NCI-H82 treated with DMSO at 0.1 percent for 48 hours (cell line): ENCODE results near the gene SLC44A5.
"Not testable (repeated sequence)": the region's sequence is repeated elsewhere in the genome, so short reads cannot be mapped to it uniquely, and the experiment has no call there.

Experiments
- DNase-seq: peaks from one replicate; lab custom pipeline; 2025; ENCODE audit not compliant: unreplicated experiment; lab: John Stamatoyannopoulos, UW

The SLC44A5 gene

DNA sequence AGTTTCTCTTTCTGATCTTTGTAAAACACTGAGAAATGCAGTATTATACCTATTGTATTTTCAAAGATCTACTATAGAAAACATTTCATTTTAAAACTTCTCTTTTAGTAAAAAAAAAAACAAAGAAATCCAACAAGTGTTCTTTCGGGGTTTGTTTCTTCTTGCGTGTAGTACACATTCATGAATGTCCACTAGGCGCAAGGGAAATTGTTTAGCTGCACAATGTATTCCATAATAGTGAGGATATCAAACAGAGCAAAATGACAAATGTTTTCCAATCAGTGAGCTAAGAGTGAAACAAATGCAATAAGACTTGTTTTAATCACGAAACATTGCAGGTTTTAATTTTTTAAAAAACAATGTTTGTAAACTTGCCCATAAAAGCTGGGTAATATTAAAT is 408.2 kb downstream of the SLC44A5 start:
- DNase-seq = no peak

DNA sequence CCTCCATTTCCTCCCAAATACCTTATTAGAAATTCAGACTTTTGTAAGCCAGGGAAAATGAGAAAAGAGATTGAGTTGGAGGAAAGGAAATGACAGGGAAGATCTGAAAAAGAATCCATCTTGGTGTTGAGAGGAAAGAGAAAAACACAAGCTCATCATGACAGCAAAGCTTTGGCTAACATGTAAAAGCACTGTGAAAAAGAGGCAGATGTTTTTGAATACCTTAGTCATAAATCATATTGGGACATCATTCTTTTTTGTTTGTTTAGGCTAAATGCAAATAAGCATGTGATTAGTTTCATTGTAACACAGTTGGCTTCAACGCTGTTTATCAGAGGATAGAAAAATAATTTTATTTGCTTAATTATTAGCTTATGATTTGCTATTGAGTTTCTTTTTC is 412.2 kb downstream of the SLC44A5 start:
- DNase-seq = no peak

DNA sequence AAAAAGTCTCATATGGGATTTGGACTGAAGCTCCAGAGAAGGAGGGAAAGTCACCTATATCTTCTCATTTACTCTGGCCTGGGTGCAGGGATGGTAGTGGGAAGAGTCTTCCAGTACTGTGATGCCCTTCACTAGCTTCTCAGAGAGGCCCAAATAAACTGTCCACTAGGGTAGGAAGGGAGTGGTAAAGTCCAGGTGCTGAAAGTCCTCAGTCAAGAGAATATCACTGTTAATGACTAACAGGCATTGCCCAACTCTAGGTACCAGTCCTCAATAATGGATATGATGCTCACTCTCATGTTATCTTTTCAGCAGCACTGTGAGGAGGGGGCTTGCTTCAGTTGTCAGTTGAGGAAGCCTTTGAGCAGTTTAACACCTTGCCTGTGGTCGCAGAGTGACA is 412.8 kb downstream of the SLC44A5 start:
- no peak for DNase-seq

DNA sequence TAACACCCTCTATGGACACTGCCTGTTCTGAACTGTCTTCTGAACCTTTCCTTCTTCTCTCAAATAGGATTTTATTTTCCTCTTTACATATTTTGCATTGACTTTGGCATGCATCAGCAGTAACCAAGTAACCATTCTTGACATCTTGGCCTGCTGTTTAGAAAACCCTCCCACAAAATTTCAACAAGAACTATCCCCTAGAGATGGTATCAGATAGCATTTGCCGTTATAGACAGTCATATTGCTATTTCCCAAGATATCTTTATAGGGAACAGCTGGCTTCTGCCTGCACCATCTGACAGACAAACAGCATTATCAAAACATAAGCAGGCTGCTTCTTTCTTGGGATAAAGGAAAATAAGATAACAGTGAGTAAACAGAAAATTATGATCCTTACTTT is 422.0 kb downstream of the SLC44A5 start:
- DNase-seq = no peak

DNA sequence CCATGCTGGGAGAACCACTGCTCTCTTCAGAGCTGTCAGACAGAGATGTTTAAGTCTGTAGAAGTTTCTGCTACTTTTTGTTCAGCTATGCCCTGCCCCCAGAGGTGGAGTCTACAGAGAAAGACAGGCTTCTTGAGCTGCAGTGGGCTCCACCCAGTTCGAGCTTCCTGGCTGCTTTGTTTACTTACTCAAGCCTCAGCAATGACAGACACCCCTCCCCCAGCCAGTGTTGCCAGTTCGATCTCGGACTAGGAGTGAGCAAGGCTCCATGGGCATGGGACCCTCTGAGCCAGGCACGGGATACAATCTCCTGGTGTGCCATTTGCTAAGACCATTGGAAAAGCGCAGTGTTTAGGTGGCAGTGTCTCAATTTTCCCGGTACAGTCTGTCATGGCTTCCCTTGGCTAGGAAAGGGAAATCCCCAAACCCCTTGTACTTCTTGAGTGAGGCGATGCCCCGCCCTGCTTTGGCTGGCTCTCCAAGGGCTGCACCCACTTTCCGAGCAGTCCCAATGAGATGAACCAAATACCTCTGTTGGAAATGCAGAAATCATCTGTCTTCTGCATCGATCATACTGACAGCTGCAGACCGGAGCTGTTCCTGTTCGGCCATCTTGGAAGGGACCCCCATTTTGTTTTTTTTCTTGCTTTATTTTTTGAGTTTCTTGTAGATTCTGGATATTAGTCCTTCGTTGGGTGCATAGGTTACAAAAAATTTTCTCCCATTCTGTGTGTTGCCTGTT is 429.5 kb downstream of the SLC44A5 start:
- DNase-seq = not testable (repeated sequence)

DNA sequence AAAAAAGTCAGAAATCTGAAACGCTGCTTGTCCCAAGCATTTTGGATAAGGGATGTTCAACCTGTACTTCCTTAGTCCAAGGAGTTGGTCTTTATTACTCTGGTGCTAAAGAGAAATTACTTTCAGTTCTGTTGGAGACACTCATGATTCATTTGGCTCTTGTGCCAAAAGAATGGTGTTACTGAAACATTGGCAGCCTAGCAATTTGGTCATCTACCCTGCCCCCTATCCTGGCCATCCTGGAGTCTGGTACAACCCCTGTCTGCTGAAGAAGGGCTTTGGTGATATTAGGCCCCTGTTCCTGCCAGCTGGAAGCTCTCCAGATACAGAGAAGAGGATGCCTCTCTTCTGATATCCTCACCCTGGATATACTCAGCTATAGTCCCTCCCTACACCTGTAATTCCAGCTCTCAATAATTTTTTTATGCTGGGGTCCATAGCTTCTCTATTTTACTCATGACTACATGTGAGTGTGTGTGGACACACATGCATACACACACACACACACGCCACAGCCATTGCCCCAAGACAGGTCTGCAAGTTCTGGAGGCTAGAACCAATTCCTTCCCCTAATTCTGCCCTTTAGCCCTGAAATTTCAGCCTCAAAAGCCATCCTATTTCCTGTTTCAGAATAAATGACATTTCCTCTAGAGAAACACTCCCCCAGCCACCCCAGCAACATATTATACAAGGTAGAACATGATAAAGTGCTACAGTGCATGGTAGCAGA is 436.7 kb downstream of the SLC44A5 start:
- no peak for DNase-seq

DNA sequence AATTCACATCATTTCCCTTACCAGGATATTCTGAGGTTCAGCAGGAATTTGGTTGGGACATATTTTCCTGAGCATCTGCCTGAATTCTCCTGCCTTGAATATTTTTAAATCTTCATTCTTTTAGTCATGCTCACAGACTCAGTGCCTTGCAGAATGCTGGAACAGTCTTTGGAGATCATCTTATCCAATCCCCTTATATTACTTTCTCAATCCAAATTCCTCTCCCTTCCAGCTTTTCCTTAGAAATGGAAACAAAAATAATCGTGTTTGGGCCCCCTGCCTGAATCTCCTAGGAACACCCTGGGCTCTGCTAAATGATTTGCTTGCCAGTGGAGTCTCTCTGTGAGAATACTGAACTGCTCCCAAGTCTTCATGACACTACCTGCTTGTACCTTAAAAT is 438.4 kb downstream of the SLC44A5 start:
- DNase-seq = no peak

DNA sequence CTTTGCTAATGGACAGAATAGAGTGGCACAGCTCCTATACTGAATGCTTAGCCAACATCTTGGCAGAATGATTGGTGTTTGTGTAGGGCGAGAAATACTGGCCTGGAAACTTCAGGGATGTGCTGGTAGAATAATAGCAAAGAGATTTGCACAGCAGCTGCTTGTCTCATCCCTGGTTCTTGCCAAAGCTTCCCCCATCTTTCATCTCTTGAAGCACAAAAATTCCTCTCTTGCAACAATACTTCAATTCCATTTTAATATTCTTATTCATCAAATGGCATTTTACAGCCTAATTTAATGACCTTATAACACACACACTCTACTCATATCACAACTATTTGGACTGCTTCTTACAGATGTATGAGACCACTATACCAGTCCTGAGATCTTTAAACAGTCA is 439.0 kb downstream of the SLC44A5 start:
- no peak for DNase-seq

DNA sequence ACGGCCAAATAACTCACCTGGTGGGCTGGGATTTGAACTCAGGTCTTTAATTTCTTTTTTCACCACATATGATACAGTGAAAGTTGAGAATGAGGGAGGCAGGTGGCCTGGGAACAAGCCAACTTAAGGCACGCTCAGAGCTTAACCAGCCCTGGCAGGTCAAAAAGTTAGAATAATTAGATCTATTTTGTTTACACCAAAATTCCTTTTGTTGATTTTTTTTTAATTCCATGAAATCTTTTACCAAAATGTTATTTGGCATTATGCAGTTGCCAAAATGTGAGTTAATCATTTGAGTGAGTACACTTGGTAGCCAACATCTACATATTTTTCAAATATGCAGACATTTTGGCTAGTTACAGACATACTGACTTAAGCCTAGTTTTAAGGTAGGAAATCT is 439.9 kb downstream of the SLC44A5 start:
- no peak for DNase-seq

DNA sequence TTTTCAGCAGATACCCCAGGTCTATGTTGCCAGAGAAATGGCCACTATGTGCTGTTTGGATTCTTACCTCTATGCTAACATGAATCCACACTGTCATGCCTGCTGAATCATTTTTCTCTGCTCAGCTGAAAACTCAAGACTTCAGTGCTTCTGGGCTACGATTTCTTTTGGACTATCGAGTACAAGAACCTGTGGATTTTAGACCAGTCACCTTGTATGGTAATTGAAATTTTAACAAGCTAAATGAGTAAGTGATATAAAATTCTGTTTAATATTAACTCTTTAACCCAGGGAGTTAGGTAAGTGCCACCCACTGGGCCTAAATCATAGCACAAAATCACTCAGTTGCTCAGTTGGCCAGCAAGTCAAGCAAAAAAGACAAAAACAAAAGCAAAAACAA is 440.9 kb downstream of the SLC44A5 start:
- no peak for DNase-seq

DNA sequence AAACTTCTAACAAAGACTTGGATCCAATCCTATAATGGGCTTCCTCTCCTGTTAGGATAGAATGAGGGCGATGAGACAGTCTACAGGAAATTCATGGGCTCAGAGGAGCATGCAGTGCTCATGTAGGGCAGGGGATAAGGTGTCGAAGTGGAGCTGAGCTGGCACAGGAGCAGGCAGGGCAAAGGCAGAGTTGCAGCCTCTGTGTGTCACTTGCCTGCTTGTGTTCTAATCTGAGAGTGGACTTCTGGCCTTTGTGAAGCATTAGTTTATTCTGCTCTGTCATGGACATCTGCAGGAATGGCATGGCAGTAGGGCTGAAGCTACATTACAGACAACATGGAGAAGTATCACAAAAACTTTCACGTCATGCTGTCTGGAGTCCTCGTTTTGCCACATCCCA is 444.1 kb downstream of the SLC44A5 start:
- DNase-seq = no peak

DNA sequence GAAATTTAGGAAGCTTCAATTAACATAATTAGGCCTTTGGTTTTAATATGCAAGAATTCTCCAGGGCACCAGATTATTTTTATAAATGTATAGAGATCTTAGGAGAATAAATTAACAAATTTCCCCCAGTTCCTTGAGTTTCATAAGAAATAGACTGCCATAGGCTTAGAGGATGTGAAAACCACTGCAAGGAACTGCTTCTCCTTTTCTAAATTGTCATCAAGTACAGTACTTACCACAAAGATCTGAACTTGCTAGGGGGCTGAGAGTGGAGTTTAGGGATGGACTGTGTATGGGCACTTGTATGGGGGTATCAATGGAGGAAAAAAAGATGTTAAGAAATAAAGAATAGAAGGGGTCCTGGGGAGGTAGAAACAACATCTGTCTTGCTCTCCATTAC is 445.6 kb downstream of the SLC44A5 start:
- no peak for DNase-seq

DNA sequence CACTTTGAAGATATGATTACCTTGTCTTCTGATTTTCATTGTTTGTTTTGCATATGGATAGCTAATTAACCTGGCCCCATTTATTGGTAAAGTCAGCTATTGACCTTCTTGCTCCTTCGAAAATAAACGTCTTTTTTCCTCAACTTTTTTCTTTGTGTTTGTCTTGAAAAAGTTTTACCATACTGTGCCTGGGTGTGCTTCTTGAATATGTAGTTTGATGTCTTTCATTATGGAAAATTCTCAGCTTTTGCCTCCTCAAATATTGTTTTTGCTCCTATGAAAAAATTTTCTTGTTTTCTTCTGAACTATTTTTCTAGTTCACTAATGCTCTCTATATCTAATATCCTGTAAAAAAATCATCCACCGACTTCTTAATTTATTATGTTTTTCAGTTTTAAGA is 451.8 kb downstream of the SLC44A5 start:
- no peak for DNase-seq
